Left ventricle myocardium inferior (tissue), 1 donor: ENCODE results near the gene HLX. TPM values are rescaled to one million over a fixed set of nuclear protein-coding genes. Genes with fewer than 3 reads are reported as not detected.

Source experiments
- DNase-seq: peaks from one replicate; pipeline ENCODE4 v3.0.0-alpha.2; 2020
- H3K27ac ChIP-seq: fragments of 200-600 bp; replicated peaks from 2 replicates; pipeline ENCODE4 v1.8.0; 2021
- H3K27me3 ChIP-seq: fragments of 200-600 bp; 2 replicates; pipeline ENCODE4 v1.8.0; 2021; ENCODE audit warnings: low read depth
- H3K36me3 ChIP-seq: fragments of 200-600 bp; 2 replicates; pipeline ENCODE4 v1.8.0; 2021
- H3K4me1 ChIP-seq: fragments of 200-600 bp; 2 replicates; pipeline ENCODE4 v1.8.0; 2021
- H3K4me3 ChIP-seq: fragments of 200-600 bp; 2 replicates; pipeline ENCODE4 v1.8.0; 2021; ENCODE audit warnings: mild to moderate bottlenecking, moderate library complexity
- H3K9me3 ChIP-seq: fragments of 200-600 bp; replicated peaks from 2 replicates; pipeline ENCODE4 v1.8.0; 2021
- intact Hi-C: fragments of 100-400 bp; cut with micrococcal nuclease; formaldehyde crosslinking; loops from one replicate; pipeline ENCODE4 v1.11.0; 2022
- total RNA-seq: library from RNA; stranded (reverse); fragmentation: NEBNext Ultra II Directional; extraction: Animal tissue kit (Norgen Biotek cat#: 25700); gene quantifications from one replicate; pipeline ENCODE4 v1.2.1, GENCODE V29; 2021
- TF ChIP-seq, protein P1 (sequence below): fragments of 200-600 bp; IDR thresholded peaks from 2 replicates; pipeline ENCODE4 v1.8.0; 2021; ENCODE audit warnings: antibody characterized with exemption, mild to moderate bottlenecking, borderline replicate concordance
- donor health status: DM: no; HTN: yes; CAD: no; lungs with severe emphysema.

The HLX gene
- total RNA-seq, 1 donor from 2014 or later = 3.5 TPM

GRCh38 chr1:220882061-220882891, 3.0 kb downstream of the HLX start:
- no peak for DNase-seq
- intact Hi-C loops = no loop called here

GRCh38 chr1:220884109-220884980, 5.1 kb downstream of the HLX start:
- Histone ChIP-seq H3K27ac (no peak overlapping the region), H3K36me3 (peaks cover 45% of the 10 kb centered on the region), H3K9me3 (no peaks in the 10 kb centered on the region), H3K27me3 (peaks cover 67% of the 10 kb centered on the region), H3K4me1 (peaks cover 63% of the 10 kb centered on the region), H3K4me3 (peak overlapping the region; percentile 51)
- intact Hi-C loops = no loop called here
- TF ChIP-seq, protein P1, sequence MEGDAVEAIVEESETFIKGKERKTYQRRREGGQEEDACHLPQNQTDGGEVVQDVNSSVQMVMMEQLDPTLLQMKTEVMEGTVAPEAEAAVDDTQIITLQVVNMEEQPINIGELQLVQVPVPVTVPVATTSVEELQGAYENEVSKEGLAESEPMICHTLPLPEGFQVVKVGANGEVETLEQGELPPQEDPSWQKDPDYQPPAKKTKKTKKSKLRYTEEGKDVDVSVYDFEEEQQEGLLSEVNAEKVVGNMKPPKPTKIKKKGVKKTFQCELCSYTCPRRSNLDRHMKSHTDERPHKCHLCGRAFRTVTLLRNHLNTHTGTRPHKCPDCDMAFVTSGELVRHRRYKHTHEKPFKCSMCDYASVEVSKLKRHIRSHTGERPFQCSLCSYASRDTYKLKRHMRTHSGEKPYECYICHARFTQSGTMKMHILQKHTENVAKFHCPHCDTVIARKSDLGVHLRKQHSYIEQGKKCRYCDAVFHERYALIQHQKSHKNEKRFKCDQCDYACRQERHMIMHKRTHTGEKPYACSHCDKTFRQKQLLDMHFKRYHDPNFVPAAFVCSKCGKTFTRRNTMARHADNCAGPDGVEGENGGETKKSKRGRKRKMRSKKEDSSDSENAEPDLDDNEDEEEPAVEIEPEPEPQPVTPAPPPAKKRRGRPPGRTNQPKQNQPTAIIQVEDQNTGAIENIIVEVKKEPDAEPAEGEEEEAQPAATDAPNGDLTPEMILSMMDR = no peak
- DNase-seq = no peak

More at GRCh38 chr1:220882061-220882891, 3.0 kb downstream of the HLX start:
- H3K9me3 ChIP-seq = no peaks in the 10 kb centered on the region
- H3K4me1 ChIP-seq = peaks cover 69% of the 10 kb centered on the region
- peaks cover 46% of the 10 kb centered on the region for H3K27me3 ChIP-seq
- peak overlapping the region; percentile 99 for H3K27ac ChIP-seq
- peaks cover 45% of the 10 kb centered on the region for H3K36me3 ChIP-seq
- TF ChIP-seq, protein P1 = peak; percentile 47
- peak overlapping the region; percentile 99 for H3K4me3 ChIP-seq

DNA sequence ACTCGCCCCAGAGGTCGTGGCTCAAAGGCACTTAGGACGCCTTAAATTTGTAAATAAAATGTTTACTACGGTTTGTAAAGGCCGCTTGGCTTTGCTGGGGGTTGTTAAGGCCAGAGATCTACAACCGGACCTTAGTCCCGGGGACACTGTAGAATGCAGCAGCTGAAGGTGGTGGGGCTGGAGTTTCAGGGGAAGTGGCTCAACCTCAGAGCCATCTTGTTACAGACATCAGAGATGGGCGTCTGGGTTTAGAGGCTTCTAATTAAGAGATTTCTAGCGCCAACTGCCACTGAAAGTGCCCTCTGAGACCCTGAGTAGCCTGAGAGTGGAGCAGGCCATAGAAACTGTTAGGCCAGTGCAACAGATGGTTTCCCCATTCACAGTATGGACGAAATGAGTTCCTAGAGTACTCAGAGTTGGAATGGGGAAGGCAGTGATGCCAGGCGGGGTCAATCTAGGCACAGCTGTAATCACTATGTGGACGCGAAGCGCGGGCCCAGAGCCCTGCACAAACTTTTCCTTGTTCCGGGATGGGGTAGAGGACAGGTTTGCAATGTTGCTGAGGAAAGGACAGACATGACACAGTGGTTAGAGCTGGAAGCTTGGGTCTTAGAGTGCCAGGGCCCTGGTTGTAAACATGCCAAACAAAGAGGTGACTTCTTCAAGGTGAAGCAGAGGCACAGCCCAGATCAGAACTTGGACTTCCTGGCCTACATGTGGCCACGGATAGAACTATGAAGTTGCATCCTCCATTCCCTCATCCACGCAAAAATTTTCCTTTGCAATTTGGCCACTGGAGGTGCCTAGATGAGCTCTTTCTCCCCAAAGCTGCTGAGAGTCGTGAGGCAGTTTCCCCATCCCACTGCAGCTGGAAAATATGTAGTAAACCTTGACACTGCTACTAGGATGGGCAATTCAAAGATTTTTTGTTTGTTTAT, 6.0 kb downstream of the HLX start:
- Histone ChIP-seq H3K4me1 (peaks cover 54% of the 10 kb centered on the region), H3K27me3 (peaks cover 68% of the 10 kb centered on the region), H3K4me3 (no peak overlapping the region), H3K9me3 (no peaks in the 10 kb centered on the region), H3K27ac (no peak overlapping the region), H3K36me3 (peaks cover 45% of the 10 kb centered on the region)
- intact Hi-C loops = no loop called here
- no peak for DNase-seq
- TF ChIP-seq, protein P1 = no peak

DNA sequence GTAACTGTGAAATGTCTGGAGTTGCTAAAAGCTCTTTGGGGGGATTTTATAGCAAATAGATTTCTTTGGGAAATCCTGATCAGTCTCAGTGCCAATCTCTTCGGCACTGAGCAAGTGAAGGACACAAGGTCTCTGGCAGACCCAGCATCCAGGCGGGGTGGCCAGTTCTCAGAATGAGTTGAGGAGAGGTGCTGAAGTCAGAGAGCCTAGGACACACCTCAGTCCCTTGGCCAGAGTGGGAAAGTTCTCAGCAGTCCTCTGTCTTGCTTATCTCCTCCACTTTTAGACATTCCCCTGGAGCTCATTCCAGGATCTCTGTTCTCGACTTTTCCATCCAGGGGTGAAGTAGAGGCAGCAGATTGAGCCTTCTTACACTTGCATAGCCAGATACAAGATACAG, 6.7 kb downstream of the HLX start:
- intact Hi-C loops = no loop called here
- no peak for DNase-seq
- Histone ChIP-seq H3K27me3 (peaks cover 73% of the 10 kb centered on the region), H3K27ac (no peak overlapping the region), H3K4me3 (no peak overlapping the region), H3K36me3 (peaks cover 45% of the 10 kb centered on the region), H3K4me1 (peaks cover 49% of the 10 kb centered on the region), H3K9me3 (no peaks in the 10 kb centered on the region)
- TF ChIP-seq, protein P1 = no peak
